SK-N-SH treated with all-trans-retinoic acid at 6 μM for 48 hours (cell line): ENCODE data around the gene KDM4B.

Experiments used
- ATAC-seq: fragments of 200-7000 bp; cut with Tn5 transposase; 3 replicates; pipeline ENCODE4 v1.9.1; 2020; ENCODE audit warnings: mild to moderate bottlenecking, moderate library complexity
- ARNTL ChIP-seq: fragments of 450-650 bp; formaldehyde crosslinking; IDR thresholded peaks from 2 replicates; pipeline ENCODE4 v1.5.0; 2020; ENCODE audit warnings: low read depth, mild to moderate bottlenecking, moderate library complexity, borderline replicate concordance
- BACH2 ChIP-seq: fragments of 250-450 bp; sonication (Bioruptor Pico); IDR thresholded peaks from 2 replicates; pipeline ENCODE4 v1.9.0; 2021; ENCODE audit warnings: mild to moderate bottlenecking, borderline replicate concordance
- CREB5 ChIP-seq: fragments of 250-450 bp; sonication (Bioruptor Pico); IDR thresholded peaks from 2 replicates; pipeline ENCODE4 v1.5.1; 2020; ENCODE audit warnings: low read depth, mild to moderate bottlenecking, moderate library complexity
- CSDC2 ChIP-seq: fragments of 250-450 bp; sonication (Bioruptor Pico); IDR thresholded peaks from 2 replicates; pipeline ENCODE4 v1.5.0; 2020; ENCODE audit warnings: mild to moderate bottlenecking, moderate library complexity
- ESRRG ChIP-seq: fragments of 250-450 bp; sonication (Bioruptor Pico); IDR thresholded peaks from 2 replicates; pipeline ENCODE4 v1.6.1; 2021; ENCODE audit warnings: mild to moderate bottlenecking
- GLIS3 ChIP-seq: fragments of 250-450 bp; sonication (Bioruptor Pico); IDR thresholded peaks from 2 replicates; pipeline ENCODE4 v1.5.0; 2020; ENCODE audit warnings: mild to moderate bottlenecking, moderate library complexity
- ISL1 ChIP-seq: fragments of 250-450 bp; sonication (Bioruptor Pico); IDR thresholded peaks from 2 replicates; pipeline ENCODE4 v2.1.2; 2022; ENCODE audit warnings: mild to moderate bottlenecking, moderate library complexity
- OSR1 ChIP-seq: fragments of 250-450 bp; sonication (Bioruptor Pico); IDR thresholded peaks from 2 replicates; pipeline ENCODE4 v1.8.0; 2022; ENCODE audit warnings: moderate library complexity, mild to moderate bottlenecking, inconsistent platforms
- PATZ1 ChIP-seq: fragments of 250-450 bp; sonication (Bioruptor Pico); IDR thresholded peaks from 2 replicates; pipeline ENCODE4 v1.8.0; 2020; ENCODE audit warnings: mild to moderate bottlenecking, moderate library complexity, borderline replicate concordance
- POU6F1 ChIP-seq: fragments of 250-450 bp; sonication (Bioruptor Pico); IDR thresholded peaks from 2 replicates; pipeline ENCODE4 v1.8.0; 2021; ENCODE audit warnings: low read depth, mild to moderate bottlenecking, moderate library complexity, borderline replicate concordance
- PPARA ChIP-seq: fragments of 250-450 bp; sonication (Bioruptor Pico); IDR thresholded peaks from 2 replicates; pipeline ENCODE4 v1.5.0; 2020; ENCODE audit warnings: mild to moderate bottlenecking, borderline replicate concordance
- RARB ChIP-seq: fragments of 250-450 bp; sonication (Bioruptor Pico); IDR thresholded peaks from 2 replicates; pipeline ENCODE4 v1.8.0; 2021; ENCODE audit warnings: mild to moderate bottlenecking, moderate library complexity
- SNAI2 ChIP-seq: fragments of 250-450 bp; sonication (Bioruptor Pico); IDR thresholded peaks from 2 replicates; pipeline ENCODE4 v1.5.0; 2020; ENCODE audit warnings: mild to moderate bottlenecking, moderate library complexity
- TOX ChIP-seq: fragments of 250-450 bp; sonication (Bioruptor Pico); IDR thresholded peaks from 2 replicates; pipeline ENCODE4 v1.8.0; 2021; ENCODE audit warnings: mild to moderate bottlenecking, moderate library complexity, borderline replicate concordance
- TSHZ2 ChIP-seq: fragments of 250-450 bp; sonication (Bioruptor Pico); IDR thresholded peaks from 2 replicates; pipeline ENCODE4 v1.5.0; 2020; ENCODE audit warnings: mild to moderate bottlenecking, moderate library complexity
- ZC3H10 ChIP-seq: fragments of 250-450 bp; sonication (Bioruptor Pico); IDR thresholded peaks from 2 replicates; pipeline ENCODE4 v1.5.1; 2021; ENCODE audit warnings: mild to moderate bottlenecking, moderate library complexity
- ZFP3 ChIP-seq: fragments of 250-450 bp; sonication (Bioruptor Pico); IDR thresholded peaks from 2 replicates; pipeline ENCODE4 v1.5.0; 2020; ENCODE audit warnings: mild to moderate bottlenecking, moderate library complexity
- ZFP30 ChIP-seq: fragments of 450-650 bp; formaldehyde crosslinking; IDR thresholded peaks from 2 replicates; pipeline ENCODE4 v1.5.0; 2022; ENCODE audit warnings: mild to moderate bottlenecking, moderate library complexity
- ZNF565 ChIP-seq: fragments of 450-650 bp; formaldehyde crosslinking; conservative IDR thresholded peaks from 2 replicates; pipeline ENCODE4 v1.5.0; 2020; ENCODE audit warnings: low read depth, mild to moderate bottlenecking, moderate library complexity
- ZNF70 ChIP-seq: fragments of 450-650 bp; formaldehyde crosslinking; IDR thresholded peaks from 2 replicates; pipeline ENCODE4 v1.5.0; 2020; ENCODE audit warnings: mild to moderate bottlenecking, moderate library complexity
- ZNF8 ChIP-seq: fragments of 450-650 bp; formaldehyde crosslinking; IDR thresholded peaks from 2 replicates; pipeline ENCODE4 v1.5.0; 2020; ENCODE audit warnings: mild to moderate bottlenecking, moderate library complexity
- TF ChIP-seq, protein P1 (sequence below): fragments of 250-450 bp; sonication (Bioruptor Pico); IDR thresholded peaks from 2 replicates; pipeline ENCODE4 v1.5.1; 2021; ENCODE audit warnings: mild to moderate bottlenecking, moderate library complexity

Gene KDM4B

DNA sequence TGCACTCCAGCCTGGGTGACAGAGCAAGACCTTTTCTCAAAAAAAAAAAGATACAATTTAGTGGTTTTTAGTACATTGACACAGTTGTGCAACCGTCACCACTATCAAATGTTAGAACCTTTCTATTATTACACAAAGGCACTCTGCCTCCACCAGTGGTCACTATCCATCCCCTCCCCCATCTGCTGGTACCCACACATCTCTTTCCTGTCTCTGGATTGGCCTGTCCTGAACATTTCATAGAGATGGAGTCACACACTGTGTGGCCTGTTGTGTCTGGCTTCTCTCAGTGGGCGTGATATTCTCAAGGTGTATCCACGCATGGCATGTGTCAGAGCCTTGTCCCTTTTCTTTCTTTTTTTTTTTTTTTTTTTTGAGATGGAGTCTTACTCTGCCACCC lies 11.2 kb downstream of the KDM4B start:
- TF ChIP-seq ZNF8 (CRISPR knock-in tag) (no peak), PATZ1 (CRISPR knock-in tag) (no peak), POU6F1 (CRISPR knock-in tag) (no peak), GLIS3 (CRISPR knock-in tag) (no peak), PPARA (CRISPR knock-in tag) (no peak), ZNF70 (no peak), OSR1 (no peak), ESRRG (no peak), BACH2 (no peak), SNAI2 (no peak), ISL1 (CRISPR knock-in tag) (no peak), ZNF565 (CRISPR knock-in tag) (no peak), ZFP30 (CRISPR knock-in tag) (no peak), ARNTL (no peak), CSDC2 (no peak), ZC3H10 (CRISPR knock-in tag) (no peak), TSHZ2 (CRISPR knock-in tag) (no peak), ZFP3 (no peak), TOX (CRISPR knock-in tag) (no peak)
- TF ChIP-seq, protein P1, sequence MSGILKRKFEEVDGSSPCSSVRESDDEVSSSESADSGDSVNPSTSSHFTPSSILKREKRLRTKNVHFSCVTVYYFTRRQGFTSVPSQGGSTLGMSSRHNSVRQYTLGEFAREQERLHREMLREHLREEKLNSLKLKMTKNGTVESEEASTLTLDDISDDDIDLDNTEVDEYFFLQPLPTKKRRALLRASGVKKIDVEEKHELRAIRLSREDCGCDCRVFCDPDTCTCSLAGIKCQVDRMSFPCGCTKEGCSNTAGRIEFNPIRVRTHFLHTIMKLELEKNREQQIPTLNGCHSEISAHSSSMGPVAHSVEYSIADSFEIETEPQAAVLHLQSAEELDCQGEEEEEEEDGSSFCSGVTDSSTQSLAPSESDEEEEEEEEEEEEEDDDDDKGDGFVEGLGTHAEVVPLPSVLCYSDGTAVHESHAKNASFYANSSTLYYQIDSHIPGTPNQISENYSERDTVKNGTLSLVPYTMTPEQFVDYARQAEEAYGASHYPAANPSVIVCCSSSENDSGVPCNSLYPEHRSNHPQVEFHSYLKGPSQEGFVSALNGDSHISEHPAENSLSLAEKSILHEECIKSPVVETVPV (CRISPR knock-in tag): no peak
- no peak for ATAC-seq

DNA sequence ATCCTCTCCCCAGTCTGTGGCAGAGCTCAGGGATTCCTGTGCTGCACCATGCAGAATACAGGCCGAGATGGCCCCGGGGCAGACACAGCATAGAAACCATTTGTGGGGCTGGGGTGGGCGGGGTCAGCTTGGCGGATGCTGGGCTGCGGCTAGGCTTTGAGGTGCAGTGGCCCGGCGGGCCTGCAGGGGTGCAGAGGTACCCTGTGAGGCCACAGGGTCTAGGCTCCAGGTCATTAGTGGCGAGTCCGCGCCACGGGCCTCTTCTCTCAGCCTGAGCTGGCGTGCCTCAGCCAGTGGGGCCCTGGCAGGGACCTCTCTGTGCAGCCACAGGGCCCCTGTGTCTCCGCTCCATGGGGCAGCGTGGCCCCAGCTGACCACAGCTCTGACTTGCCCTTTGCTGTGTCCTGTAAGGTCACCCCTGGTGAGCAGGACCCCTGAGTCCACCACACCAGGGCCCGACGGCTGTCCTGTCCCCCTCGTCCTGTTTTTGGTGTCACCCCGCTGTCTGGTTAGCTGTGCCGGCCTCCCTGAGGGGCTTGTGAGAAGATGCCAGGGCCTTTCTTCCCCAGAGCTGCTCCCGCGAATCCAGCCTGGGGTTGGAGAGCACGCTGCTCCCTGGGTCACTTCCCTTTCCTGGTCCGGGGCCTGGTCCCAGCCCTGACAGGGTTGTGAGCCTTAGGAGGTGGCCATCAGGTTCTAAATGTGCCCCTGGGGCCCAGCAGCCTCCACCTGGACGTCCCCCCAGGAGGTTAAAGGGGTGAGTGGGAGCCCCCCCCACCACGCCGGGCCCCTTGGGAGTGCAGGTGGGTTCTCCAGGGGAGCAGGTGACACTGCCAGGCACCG lies 12.1 kb downstream of the KDM4B start:
- no peak for ATAC-seq

More for the DNA sequence above, 12.1 kb downstream of the KDM4B start:
- TF ChIP-seq RARB (CRISPR knock-in tag) (no peak), TSHZ2 (CRISPR knock-in tag) (no peak), CREB5 (CRISPR knock-in tag) (no peak), OSR1 (no peak)
- TF ChIP-seq, protein P1 (CRISPR knock-in tag): no peak
